CD4-positive, alpha-beta T cell treated with Interleukin-6 at 100 ng/mL for 8 hours (primary cell): Measurements from ENCODE around the gene CUL5.

Experiments
- DNase-seq: peaks from one replicate; pipeline ENCODE4 v3.0.0-alpha.2; 2020; ENCODE audit warnings: mixed read lengths, low spot score

The CUL5 gene

GRCh38 chr11:108008656-108009496 lies at the start of gene CUL5:
Gene CUL5 (plus strand): TSS chr11:108008898. CDS start chr11:108009349, 451 bp downstream.
- peak; percentile 87 for DNase-seq

- DNase-seq: no peak
Measured at GRCh38 chr11:107961480-107961879, 47.2 kb upstream of the CUL5 start.

GRCh38 chr11:107962181-107962580 lies 46.5 kb upstream of the CUL5 start:
- DNase-seq: no peak

- DNase-seq: no peak
Measured at GRCh38 chr11:107963091-107963490, 45.6 kb upstream of the CUL5 start.

- no peak for DNase-seq
Measured at GRCh38 chr11:107969219-107969618, 39.5 kb upstream of the CUL5 start.

- DNase-seq: no peak
Measured at GRCh38 chr11:107970049-107970448, 38.6 kb upstream of the CUL5 start.

- DNase-seq: no peak
Measured at GRCh38 chr11:107973641-107974040, 35.1 kb upstream of the CUL5 start.

GRCh38 chr11:107988397-107989158 lies 20.1 kb upstream of the CUL5 start:
- no peak for DNase-seq

- DNase-seq: no peak
Measured at GRCh38 chr11:107991868-107992414, 16.8 kb upstream of the CUL5 start.

GRCh38 chr11:107996006-107996776 lies 12.5 kb upstream of the CUL5 start:
- DNase-seq: no peak

GRCh38 chr11:107998761-107999160 lies 9.9 kb upstream of the CUL5 start:
- DNase-seq: no peak

- DNase-seq: peak; percentile 19
Measured at GRCh38 chr11:107999759-108000455, 8.8 kb upstream of the CUL5 start.

- DNase-seq: no peak
Measured at GRCh38 chr11:108002476-108002875, 6.2 kb upstream of the CUL5 start.

- DNase-seq: no peak
Measured at GRCh38 chr11:108003623-108004022, 5.1 kb upstream of the CUL5 start.

GRCh38 chr11:108007819-108008218 lies 879 bp upstream of the CUL5 start:
- DNase-seq: no peak

GRCh38 chr11:108009497-108010370 lies 1.0 kb downstream of the CUL5 start:
- DNase-seq: no peak

- DNase-seq: no peak
Measured at GRCh38 chr11:108012139-108012725, 3.5 kb downstream of the CUL5 start.

- DNase-seq: no peak
Measured at GRCh38 chr11:108016647-108017046, 7.9 kb downstream of the CUL5 start.

GRCh38 chr11:108018708-108019107 lies 10.0 kb downstream of the CUL5 start:
- DNase-seq: no peak
